Hypothalamus (tissue), 51 donors: ENCODE measurements around the gene FBLN1.
A peak's percentile ranks its signal among the peaks of the same experiment; 100 is the strongest.

Source experiments
- DNase-seq, 51 donors: peaks; one replicate each; lab custom pipeline; 2025; lab: John Stamatoyannopoulos, UW

The FBLN1 gene

DNA sequence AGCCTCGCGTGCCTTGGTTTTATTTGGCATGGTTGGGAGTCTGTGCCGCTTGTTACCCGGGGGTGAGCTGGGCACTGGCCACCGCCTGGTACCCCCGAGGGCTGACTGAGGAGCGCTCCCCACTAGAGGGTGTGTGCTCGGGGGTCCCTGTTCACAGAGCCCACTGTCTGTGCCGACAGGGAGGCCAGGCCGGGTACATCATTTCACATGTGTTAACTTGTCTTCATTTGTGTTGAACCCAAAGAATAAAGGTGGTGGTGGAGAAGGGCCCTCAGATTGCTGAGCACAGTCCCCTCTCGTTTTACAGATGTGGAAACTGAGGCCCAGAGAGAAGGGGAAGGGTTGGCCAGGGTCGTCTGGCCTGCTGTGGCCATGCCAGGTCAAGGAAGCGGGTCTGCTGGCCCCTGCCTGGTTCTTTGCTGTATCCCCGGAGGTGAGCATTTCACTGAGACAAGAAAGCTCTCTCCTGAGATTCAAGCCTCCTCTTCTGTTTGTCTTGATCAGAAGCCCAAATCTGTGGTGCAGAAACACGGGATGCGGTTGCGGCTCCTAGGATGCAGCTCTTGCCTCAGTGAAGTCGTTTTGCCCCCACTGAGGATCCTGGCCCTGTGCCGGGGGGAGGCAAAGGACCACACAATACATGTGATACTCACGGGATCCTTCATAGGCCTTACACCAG is 60.8 kb downstream of the FBLN1 start:
- DNase-seq = no peak

DNA sequence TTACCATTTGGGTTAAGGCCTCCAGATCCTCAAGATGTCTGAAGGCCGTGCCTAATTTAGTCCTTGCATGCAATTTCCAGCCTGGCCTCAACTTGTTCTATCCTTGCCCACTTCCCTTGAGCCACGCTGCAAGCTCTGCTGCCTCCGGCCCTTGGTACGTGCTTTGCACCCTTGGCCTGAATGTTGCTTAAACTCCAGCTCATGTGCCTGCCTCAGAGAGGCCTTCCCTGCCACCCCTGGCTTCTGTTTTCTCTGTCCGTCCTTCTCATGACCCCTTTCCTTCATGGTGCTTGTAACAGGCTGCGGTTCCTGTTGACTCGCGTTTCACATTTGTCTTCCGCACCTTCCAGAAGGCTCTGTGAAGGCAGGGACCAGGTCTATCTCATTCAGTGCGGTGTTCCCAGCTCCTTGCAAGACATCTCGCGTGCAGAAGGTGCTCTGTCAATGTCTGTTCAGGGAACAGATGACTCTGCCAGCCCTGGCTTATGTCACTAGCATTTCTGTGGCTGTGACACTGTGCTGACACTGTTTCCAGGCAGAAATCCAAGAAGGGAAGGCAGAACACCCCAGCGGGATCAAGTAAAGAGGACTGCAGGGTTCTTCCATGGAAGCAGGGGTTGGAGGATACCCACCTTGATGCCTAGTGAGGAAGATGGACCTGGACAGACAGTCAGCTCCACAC is 61.8 kb downstream of the FBLN1 start:
- DNase-seq = no peak

DNA sequence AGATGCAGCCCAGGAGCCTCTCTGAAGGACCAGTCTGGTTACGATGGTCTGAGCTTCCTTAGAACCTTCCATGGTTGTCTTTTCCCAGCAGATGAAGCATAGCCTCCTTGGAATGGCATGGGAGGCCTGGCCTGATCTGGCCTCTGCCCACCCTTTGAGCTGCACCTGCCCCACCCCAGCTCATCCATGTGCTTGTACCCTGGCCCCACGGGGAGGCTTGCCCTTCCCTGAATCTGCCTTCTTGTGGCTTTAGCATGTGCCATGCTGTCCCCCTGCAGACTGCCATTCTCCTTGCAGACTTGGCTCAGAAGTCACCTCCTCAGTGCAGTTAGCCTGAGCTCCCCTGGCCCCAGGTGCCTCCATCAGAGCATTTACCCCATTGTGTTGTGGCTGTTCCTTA is 62.5 kb downstream of the FBLN1 start:
- no peak for DNase-seq

DNA sequence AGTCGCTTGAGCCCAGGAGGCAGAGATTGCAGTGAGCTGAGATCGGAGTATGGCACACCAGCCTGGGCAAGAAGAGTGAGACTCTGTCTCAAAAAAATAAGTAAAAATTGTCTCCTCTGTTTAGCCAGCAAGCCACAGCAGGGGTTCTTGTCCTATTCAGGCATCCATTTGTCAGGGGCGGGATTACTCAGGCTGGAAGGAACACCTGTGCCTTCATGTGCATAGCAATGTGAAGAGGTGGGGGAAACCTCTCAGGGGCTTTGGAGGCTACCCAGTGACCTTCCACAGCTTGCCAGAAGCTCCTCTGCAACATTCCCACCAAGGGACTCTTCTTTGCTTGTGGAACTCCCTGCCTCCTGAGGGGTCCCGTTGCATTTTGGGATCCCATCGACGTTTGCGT is 63.3 kb downstream of the FBLN1 start:
- no peak for DNase-seq

DNA sequence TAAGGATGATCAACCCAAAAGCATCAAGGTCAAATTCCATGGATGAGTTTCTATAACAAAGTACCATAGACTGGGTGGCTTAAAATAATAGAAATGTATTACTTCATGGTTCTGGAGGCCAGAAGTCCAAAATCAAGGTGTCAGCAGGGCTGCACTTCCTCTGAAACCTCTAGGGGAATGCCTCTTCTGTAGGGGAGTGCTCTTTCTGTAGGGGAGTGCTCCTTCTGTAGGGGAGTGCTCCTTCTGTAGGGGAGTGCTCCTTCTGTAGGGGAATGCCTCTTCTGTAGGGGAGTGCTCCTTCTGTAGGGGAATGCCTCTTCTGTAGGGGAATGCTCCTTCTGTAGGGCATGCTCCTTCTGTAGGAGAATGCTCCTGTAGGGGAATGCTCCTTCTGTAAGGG is 65.5 kb downstream of the FBLN1 start:
- DNase-seq = no peak

DNA sequence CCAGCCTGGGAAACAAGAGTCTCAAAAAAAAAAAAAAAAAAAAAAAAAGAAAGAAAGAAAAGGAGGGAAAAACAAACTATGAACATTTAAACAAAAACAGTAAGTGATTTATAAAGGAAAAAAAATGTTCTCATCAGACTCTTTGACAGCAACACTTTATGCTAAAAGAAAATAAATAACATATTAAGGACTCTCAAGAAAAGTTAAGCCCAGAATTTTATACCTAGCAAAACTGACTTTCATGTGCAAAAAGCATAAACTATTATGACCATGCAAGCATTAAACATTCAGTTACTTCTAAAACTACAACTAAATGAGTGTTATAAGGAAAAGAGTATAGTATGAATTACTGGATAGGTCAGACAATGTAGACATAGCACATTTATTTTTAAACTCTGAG is 68.4 kb downstream of the FBLN1 start:
- DNase-seq = no peak

DNA sequence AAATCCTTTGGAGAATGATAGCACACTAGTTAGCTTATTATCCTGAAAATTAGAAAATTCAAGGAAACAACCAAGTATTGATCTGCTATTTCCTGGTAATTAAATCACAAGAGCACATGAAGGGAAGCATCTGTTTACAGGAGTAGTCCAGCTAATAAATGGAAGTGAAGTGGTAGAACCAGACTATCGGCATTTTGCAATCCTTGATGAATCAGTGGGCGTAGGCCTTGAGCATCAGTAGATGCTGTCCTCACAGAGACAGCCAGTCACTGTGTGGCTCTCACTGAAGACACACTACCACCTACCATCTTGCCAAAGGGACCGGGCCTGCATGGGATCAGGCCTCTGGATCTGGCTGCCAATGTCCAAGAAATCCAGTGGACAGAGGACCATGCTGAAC is 69.8 kb downstream of the FBLN1 start:
- DNase-seq = no peak

DNA sequence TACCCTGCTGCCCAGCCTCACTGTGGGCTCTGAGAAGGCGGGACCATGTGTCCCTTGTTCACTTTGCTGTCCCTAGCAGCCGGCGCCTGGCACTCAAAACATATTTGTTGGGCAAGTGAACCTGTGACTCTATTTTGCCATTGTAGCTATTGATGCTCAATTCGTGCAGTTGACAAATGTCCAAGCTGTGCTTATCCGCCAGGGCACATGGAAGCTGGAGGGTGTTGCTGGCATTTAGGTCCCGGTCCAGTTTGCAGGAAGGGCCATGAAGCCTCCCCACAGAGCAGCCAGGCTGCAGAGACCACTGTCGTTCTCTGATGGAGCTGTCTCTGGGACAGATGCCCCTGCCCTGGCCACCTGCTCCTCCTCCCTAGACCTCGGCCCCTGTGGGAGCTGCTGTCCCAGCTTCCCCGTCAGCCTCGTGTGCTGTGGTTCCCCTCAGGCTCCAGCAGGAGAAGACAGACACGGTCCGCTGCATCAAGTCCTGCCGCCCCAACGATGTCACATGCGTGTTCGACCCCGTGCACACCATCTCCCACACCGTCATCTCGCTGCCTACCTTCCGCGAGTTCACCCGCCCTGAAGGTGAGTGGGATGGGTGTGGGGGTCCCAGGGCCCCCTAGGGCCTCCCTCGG is 71.5 kb downstream of the FBLN1 start:
- no peak for DNase-seq

DNA sequence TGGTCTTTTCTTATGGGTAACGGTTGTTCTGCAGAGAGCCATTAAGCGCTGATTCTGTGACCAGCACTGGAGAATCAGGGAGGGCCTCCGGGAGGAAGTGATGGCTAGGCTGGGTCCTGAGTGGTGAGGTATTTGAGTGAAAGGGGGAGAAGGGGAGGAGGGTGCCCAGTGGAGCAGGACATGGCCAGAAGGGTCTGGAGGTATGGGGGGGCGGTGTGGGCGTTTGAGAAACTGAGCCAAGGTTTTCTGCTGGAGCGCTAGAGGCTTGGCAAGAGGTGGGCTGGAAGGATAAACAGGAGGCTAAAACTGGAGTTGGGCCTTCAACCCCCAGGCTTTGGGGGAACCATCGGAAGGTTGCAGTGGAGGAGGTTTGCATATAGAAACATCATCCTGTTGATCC is 72.5 kb downstream of the FBLN1 start:
- no peak for DNase-seq

DNA sequence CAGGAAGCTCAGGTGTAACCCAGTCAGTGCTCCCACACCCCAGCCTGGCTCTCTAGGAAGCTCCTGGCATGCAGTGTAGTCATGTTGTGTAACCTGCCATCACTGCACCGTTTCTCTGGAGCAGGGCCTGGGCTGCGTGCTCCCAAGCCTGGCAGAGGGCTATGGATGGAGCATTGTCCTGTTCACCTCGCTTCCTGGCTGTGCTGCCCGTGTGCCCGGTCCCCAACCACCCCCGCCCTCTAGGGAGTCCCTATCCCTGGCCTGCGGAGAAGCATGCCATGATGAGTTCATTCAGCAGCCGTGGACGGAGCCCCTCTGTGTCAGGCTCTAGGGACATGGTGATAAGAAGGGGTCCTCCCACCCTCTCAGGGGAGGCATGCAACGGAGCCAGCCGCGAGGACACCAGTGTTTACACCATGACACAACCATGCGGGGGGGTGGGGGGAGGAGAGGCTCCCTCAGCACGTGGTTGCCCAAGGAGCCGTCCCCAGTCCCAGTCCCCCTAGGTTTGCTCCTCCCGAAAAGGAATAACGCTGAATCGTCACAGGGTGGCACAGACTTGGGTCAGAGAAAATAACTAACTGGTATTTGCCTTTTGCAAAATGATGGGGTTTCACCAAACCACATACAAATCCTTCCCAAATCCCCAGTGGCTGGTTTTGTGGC is 73.1 kb downstream of the FBLN1 start:
- no peak for DNase-seq

DNA sequence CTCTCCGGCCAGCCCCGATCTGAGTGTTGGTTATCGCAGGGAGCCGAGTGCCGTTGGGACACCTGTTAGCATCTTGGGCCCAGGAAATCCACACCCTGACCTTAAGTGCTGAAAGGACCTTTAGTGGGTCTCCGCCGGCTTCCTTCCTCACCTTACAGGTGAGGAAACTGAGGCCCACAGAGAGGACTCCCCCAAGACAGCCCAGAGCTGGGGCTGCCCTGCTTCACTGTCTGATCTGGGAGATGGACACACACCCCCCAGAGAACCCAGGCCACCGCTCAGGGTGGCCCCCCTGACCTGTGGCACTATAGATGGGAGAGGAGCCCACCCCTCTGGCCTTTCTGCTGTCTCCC is 73.6 kb downstream of the FBLN1 start:
- no peak for DNase-seq

DNA sequence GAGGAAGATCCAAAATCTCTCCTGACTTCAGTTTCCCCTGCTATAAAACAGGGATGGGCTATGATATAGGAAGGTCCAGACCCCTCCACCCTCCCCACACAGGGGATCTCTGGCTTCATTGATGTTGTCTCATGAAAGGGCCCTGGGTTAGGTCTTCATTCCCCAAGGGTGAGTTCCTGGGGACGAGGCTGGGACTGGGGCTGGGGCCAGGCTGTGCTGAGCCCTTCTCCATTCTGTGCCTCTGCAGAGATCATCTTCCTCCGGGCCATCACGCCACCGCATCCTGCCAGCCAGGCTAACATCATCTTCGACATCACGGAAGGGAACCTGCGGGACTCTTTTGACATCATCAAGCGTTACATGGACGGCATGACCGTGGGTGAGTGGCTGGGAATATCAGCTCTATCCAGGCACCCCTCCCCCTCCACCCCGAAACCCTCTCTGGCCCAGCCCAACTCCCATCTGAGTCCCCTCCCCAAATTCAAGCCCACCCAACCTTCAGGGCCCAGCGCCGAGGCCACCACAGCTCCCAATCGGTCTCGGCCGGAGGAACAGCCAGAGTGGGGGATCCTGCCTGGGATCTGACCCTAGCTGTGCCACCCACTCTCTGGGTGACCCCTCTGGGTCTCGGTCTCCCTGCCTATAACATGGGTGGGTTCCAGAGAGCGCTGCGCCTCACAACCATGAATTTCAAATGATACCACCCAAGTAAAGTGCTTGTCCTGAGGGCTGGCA is 74.2 kb downstream of the FBLN1 start:
- DNase-seq = no peak

DNA sequence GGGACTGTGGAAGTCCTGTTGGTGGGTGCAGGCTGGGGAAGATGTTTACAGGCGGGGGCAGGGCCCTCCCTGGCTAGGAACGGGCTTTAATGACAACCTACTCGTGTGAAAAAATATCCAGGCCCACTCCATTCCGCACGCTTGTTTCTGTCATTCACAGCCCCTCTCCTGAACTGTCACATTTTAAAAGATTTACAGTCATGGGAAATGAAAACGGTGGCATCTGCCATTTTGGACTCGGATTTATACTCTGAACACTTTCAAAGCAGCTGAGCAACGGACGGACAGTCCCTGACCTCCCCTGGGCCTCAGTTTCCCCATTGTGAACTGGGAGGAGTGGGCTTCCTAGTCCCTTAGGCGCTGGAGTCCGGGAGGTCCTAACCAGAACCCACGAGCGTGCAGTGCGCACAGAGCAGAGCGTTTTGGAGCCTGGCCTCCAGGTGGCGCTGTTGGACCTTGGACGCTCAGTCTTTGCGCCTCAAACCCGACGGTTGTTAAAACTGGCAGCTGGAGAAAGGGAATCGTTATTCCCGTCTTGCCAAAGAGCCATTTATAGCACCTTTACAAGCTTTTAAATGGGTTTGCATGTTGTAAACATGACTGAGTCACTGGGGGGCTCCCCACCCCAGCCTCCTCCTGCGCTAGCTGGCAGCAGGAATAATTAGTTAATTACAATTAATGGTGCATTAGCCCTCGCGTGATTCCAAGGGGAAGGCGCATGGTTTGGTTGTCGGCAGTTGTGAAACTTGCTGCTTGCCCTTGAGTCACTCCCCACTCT is 75.3 kb downstream of the FBLN1 start:
- DNase-seq = peak in 49 of 51 donors; percentile 9 to 86 (median 58)

DNA sequence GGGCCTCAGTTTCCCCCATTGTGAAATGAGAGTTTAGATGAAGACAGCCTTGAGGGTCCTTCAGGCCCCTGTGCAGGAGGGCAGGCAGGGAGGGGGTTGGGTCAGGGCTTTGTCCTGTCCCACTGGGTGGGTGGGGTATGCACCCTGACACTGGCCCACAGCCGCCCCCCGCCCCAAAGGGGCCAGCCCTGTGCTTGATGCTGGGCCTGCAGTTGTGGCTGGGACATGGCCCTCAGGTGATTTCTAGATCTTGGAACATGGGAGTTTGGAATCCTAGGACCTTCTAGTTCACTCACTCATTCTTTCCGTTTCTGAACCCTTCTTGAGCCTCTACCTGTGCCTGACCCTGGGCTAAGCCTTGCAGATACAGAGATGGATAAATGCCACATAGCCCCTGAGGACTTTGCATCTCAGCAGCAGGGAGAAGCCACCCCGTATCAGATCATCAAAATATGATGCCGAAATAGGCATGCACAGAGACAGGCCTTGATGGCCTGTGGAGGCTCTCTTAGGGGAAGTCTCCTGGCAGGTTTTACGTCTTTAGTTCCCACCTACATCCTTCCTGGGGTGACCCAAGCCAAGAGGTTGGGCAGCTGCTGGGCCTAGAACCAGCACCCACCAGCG is 76.0 kb downstream of the FBLN1 start:
- no peak for DNase-seq

DNA sequence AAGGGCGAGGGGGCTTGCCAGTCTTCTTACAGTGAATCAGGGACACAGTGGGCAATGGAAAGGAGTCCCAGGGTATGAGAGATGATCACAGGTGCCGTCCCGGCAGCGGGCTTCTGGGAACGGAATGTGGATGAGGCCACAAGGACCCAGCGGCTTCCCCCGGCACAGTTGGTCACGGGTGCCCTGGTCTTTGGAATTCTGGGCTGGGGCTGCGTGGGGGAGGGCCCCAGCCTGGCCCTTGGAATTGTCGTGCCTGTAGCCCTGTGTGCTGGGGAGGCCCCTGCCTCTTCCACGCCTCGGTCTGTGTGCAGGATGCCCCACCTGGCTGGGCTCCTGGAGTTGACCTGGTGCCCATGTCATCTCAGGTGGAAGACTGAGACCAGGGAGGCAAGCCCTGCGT is 76.6 kb downstream of the FBLN1 start:
- no peak for DNase-seq

DNA sequence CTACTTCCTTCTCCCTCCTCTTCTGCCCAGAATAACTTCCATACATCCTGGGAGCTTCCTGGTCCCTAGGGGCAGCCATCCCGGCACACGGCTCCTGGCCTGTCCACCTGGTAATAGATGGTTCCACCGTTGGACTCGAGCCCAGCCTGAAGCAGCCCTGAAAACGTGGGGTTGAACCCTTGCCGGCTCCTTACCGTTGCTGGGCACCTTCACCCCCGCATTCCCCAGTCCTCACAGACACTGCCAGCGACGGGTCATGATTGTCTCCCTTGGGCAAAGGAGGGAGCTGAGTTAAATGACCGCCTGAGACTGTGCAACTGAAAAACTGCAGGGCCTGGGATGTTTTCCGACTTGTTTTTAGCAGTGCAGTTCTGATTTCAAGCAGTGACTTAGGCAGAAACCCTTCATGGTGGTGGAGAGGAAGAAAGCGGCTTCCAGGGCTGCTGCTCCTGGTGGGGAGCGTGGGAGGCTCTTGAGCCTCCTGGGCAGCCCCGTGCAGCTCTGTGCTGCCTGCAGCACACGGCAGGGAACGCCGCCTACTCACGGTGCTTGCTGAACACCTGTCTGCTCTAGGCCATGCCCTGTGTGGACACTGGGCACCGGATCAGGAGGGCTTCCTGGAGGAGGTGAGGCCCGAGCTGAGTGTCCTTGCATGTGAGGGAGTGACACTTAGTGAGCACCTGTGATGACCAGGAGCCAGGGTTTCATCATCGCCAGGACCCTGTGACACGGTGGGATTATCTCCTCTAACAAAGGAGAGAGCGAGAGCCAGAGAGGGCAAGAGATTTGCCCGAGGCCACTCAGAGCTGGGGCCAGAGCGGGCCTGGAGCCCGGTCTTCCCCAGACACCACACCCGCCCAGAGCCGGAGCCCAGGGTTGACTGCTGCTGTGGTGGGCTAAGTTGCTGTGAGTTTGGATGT is 77.4 kb downstream of the FBLN1 start:
- DNase-seq = no peak

DNA sequence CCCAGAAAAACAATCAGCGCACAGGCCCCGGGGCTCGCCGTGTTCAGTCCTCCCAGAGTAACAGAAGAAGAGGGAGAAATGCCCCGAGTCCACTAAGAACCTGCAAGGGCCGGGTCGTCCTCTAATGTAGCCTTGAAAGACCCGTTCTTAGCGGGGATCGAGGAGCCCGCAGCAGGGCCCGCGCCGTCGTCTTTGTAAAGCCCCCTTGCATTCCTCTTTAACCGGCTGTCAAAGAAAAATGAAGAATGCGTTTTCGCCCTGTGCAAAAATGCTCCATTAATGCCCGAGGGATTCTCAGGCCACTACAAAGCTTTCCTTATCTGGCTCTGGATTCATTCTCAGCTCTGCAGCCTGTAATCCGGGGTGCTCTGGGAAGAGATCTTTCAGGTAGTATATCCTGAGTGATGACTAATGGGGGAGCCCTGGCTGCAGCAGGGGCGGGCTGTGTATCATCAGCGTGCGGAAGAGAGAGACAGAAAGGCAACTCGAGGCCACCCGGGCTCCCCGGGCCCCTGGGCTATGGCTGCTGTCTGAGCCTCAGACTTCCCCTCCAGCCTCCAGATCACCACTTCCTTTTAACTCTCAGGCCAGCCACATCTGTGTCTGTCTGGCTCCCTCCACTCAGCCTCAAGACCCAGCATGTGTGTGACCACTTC is 78.2 kb downstream of the FBLN1 start:
- DNase-seq = no peak

DNA sequence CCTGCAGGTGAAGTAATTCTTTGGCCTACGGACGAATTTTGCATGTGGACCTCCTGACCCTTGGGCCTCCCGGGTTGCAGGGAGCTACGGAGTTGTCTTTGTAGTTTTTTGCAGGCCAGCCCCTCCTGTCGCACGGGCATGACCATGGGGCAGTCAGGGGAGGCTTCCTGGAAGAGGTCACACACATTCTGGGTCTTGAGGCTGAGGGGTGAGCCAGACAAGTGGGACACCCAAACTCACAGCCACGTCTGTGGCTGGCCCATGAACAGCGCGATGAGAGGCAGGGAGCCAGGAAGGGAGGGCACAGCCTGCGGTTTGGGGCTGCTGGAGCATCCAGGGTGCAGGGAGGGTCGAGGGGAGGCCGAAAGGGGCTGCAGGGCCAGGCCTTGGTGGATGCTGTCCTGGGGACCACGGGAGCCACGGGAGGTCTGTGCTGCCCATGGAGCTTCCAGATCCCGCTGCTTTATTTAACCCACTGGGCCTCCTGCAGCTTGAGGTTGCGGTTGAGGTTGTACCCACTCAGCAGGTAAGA is 78.9 kb downstream of the FBLN1 start:
- DNase-seq = no peak
